MM.1S (cell line): ENCODE data around the gene ELF5.

Source experiments
- CTCF ChIP-seq: fragments of 300-600 bp; sonication (generic); IDR thresholded peaks from 2 replicates; pipeline ENCODE4 v1.5.1; 2016; ENCODE audit warnings: antibody characterized with exemption, low read length, mixed read lengths
- EZH2 ChIP-seq: fragments of 300-600 bp; sonication (generic); optimal IDR thresholded peaks from 2 replicates; pipeline ENCODE3; 2017; ENCODE audit warnings: low read depth, mild to moderate bottlenecking, antibody characterized with exemption, low read length, mixed read lengths

- no peak for TF ChIP-seq CTCF
- no peak for TF ChIP-seq EZH2
Observed at GRCh38 chr11:34560511-34560910, 46.9 kb upstream of the ELF5 start.
